GM18517 (cell line): Measurements from ENCODE around the gene CIT.

ENCODE experiments used
- ATAC-seq: cut with Tn5 transposase; IDR thresholded peaks from one replicate; pipeline ENCODE4 v1.9.1; 2021; ENCODE audit warnings: mild to moderate bottlenecking, moderate library complexity; ENCODE audit not compliant: unreplicated experiment

Gene CIT

DNA sequence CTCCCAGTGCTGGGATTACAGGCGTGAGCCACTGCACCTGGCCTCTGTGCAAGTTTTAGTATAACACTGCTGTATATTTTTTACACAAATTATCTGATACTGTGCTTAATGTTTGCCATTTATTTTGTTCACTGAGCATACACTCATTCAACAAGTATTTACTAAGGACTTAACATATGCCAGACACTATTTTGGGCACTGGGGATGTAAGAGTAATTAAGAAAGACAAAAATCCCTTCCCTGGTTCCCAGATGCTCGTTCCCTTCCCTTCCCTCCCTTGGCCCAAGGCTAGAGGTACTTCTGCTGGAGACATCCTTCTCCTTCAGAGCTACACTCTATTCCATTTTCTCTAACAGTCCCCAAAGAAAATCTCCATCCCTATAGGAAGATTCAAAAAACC is 12.5 kb downstream of the CIT start:
- no peak for ATAC-seq

DNA sequence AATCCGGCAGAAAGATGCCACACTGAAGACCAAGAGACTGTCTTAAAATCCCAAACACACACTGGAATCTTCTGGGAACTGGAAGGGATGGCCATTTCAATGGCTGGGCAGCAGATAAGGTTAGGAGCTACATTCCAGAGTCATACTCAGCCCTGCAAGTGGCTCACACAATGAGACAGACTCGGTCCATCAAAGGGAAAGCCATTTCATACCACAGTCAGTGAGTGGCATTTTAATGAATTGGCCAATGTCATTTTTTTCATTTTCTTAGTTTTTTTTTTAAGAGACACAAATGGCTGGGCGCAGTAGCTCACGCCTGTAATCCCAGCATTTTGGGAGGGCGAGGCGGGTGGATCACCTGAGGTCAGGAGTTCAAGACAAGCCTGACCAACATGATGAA is 17.9 kb downstream of the CIT start:
- ATAC-seq = no peak

- no peak for ATAC-seq
Measured at GRCh38 chr12:119857041-119857591, 20.0 kb downstream of the CIT start.

DNA sequence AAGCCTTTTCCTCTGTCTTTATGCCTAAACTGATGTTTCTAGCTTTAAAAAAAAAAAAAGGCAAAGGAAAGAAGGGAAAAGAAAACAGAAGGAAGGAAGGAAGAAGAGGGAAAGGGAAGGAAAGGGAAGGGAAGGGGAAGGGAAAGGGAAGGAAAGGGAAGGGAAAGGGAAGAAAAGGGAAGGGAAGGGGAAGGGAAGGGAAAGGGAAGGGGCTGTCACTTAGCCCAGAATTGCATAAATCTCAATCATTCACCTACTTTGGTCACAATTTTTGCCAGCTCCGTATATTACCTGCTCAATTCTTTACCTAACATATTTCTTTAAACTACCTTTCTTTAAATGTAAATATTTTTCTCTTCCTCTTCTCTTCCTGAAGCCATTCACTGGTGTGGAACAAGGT is 26.8 kb downstream of the CIT start:
- no peak for ATAC-seq

- ATAC-seq = no peak
Measured at GRCh38 chr12:119843100-119843499, 34.0 kb downstream of the CIT start.

GRCh38 chr12:119842380-119842779 is 34.7 kb downstream of the CIT start:
- no peak for ATAC-seq

DNA sequence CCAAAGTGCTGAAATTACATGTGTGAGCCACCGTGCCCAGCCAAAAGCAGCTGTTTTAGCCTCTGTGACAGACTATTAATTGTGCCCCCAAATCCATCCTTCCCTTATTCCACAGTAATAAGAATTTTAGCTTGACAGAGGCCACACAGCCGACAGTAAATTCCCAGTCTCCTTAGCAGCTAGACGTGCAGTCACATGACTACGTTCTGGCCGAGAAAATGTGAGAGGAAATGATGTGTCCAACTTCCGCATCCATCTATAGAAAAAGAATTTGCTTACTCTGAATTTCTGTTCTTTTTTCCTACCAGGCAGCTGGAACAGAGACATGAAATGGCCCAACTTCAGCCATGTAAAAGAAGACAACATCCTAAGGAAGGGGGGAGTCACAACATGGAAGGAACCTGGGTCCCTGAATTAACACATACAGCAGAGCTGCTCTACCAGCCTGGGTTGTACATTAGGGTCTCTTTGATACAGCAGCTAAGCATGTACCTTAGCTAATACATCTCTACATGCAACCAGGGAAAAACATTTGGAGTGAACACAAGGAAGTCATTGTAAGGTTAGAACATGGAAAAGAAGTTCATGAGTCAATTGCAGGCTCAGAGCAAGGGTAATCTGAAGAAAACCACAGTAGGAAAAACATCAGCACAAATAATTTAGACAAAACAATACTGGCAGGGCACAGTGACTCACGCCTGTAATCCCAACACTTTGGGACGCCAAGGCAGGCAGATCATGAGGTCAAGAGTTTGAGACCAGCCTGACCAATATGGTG is 35.5 kb downstream of the CIT start:
- no peak for ATAC-seq

GRCh38 chr12:119840582-119840981 is 36.5 kb downstream of the CIT start:
- no peak for ATAC-seq

- no peak for ATAC-seq
Measured at GRCh38 chr12:119840168-119840567, 37.0 kb downstream of the CIT start.

- no peak for ATAC-seq
Measured at GRCh38 chr12:119838826-119839600, 38.1 kb downstream of the CIT start.

DNA sequence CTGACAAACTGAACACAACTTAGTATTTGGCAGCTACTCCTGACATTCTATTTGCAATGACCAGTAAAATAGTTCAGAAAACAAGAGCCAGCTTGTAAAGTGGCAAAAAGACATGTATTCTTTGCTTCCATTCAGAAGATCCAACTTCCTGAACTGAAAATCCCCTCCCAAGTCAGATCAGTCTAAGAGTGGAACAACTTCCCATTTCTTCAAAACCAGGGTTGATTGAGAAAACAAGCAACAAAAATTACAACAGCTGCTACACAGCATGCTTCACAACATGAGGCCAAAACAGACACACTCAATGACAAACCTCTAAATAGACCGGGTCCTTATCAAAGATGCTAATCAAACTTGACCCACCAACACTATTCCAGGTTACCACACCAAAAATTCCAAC is 40.3 kb downstream of the CIT start:
- no peak for ATAC-seq

GRCh38 chr12:119835068-119835467 is 42.1 kb downstream of the CIT start:
- no peak for ATAC-seq

DNA sequence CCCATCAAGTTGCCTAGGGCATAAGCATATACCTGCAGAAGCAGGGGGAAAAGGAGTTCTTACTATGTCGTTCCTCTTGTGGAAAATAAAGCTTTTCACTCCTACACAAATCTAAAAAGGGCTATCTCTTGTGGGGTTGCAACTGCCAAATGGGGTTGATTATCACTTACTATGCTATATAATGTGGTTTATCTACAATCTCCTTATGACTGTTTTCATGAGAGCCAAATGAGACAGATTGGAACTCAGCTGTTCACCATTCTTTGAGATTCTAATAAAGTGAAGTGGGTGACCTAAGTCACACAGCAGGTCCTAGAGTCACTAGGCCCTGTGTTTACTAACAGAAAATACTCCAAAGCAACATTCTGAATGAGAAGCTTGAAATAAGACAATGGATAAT is 47.7 kb downstream of the CIT start:
- ATAC-seq = no peak

DNA sequence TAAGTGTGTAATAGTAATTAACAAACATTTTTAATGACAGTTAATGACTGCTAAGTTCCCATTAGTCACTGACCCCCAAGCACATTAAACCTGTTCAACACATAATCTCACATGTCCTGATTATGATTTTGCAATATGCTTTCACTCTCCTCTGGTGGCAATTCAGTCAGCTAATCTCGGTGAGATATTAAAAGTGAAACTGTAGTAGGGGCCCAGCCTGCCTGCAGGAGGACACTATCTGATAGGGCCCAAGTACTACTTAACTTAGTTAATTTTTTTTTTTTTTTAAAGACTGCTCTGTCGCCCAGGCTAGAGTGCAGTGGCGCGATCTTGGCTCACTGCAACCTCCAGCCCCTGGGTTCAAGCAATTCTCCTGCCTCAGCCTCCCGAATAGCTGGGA is 48.8 kb downstream of the CIT start:
- no peak for ATAC-seq

- ATAC-seq = no peak
Measured at GRCh38 chr12:119827760-119828159, 49.4 kb downstream of the CIT start.

DNA sequence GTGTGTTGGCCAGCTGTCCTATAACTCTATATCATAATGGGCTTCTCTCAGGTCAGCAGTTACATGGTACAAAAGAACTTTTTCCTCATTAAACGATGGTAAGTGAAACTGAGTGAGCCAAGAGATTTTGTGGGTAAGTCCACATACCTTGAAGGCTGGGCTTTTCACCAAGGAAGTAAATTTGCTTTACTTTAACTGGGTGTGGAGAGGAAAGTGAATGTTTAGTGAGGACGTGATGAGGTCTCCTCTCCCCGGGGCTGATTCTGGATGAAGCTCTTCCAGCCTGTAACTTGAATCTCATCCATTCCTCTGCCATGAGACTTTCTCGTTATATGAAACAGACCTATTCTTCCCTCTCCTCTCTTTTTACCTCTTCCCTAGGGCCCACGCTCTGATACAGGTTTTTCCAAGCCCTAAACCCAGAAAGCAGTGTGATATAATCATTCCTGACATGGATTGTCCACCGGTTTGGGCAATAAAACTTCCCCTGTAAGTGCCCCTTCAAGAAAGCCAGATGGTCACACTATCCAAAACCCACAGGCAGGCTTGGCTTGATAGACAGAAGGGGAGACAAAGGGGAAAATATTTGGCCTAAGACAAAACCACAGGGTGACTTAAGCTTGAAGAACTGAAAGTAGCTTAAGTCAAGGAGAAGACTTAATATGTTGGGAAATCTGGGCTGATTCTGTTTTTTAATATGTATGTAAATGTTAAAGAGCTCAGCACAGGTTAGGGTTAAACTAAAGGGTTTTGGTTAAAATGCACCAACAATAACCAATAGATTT is 50.3 kb downstream of the CIT start:
- no peak for ATAC-seq

- no peak for ATAC-seq
Measured at GRCh38 chr12:119825262-119825661, 51.9 kb downstream of the CIT start.

DNA sequence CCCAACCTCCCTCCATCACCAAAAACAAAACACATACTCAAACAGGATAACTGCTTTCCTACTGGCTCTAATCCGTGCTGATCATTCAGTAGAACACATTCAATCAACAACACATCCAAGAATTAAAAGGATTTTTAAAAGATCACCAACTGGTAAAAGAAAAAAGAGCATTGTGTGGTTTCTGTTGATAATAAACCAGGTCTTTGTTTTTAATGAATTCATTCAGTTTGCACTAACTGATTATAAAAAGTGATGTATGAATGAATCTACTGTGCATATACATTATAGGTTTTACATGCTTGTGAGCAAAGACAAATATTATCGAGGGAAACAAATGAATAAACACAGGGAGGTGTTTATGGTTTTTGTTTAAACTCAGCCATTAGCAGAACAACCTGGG is 55.1 kb downstream of the CIT start:
- no peak for ATAC-seq

- ATAC-seq = no peak
Measured at GRCh38 chr12:119819322-119819721, 57.8 kb downstream of the CIT start.

GRCh38 chr12:119817546-119818343 is 59.4 kb downstream of the CIT start:
- no peak for ATAC-seq

DNA sequence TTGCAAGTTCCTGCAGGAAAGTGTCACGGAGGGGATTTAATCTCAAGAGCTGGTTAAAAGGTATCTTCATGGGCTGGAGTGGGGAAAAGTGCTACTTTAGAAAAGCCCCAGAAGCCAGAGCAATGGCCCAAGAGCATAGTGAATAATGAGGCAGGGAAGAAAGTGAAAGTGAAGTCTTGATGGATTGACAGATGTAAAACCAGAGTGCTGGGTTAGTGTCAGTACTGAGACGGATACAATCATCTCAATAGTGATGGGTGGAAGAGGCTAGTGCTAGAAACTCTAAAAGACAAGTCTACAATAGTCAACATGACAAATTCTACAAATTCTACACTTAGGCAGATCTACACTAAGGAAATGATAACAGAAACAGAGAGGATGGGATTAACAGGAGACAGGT is 68.1 kb downstream of the CIT start:
- no peak for ATAC-seq
